Left lung (tissue), 10 donors: ENCODE results near the gene CLASP1. TPM values are rescaled to one million over a fixed set of nuclear protein-coding genes. Genes with fewer than 3 reads are reported as not detected.

ENCODE experiments used
- ATAC-seq: fragments of 200-7000 bp; cut with Tn5 transposase; one replicate; pipeline ENCODE4 v1.9.1; 2020; ENCODE audit warnings: moderate library complexity
- DNase-seq, 4 donors: peaks; one replicate each; pipeline ENCODE4 v3.0.0-alpha.2; 2013 to 2020
- H3K27ac ChIP-seq, 2 donors: fragments of 200-600 bp; sonication (generic) in 1 of 2; one replicate each; pipeline versions ENCODE4 v1.5.0 to v1.8.0; 2020 to 2021
- H3K27me3 ChIP-seq, 2 donors: fragments of 200-600 bp; sonication (generic) in 1 of 2; one replicate each; pipeline versions ENCODE4 v1.5.0 to v1.8.0; 2020 to 2021
- H3K36me3 ChIP-seq, 2 donors: fragments of 200-600 bp; sonication (generic) in 1 of 2; one replicate each; pipeline versions ENCODE4 v1.5.0 to v1.8.0; 2020 to 2021
- H3K4me1 ChIP-seq, 2 donors: fragments of 200-600 bp; one replicate each; pipeline ENCODE4 v1.8.0; 2021
- H3K4me3 ChIP-seq, 2 donors: fragments of 200-600 bp; sonication (generic) in 1 of 2; one replicate each; pipeline versions ENCODE4 v1.5.0 to v1.8.0; 2020 to 2021; ENCODE audit warnings: mild to moderate bottlenecking in 1 of 2
- H3K9me3 ChIP-seq, 2 donors: fragments of 200-600 bp; sonication (generic) in 1 of 2; one replicate each; pipeline versions ENCODE4 v1.5.0 to v1.8.0; 2020 to 2021
- intact Hi-C, 2 donors: fragments of 100-400 bp; cut with DNase I; formaldehyde crosslinking; loops; one replicate each; pipeline versions ENCODE4 v1.11.2 to v1.14.2; 2022
- polyA plus RNA-seq, 6 donors: library from polyadenylated mRNA; unstranded; fragments of 120-200 nt; gene quantifications; one replicate each; pipeline ENCODE4 v1.2.1, GENCODE V29; 2013; ENCODE audit not compliant: insufficient read length in 6 of 6
- total RNA-seq, 2 donors: library from RNA; stranded (reverse); fragmentation: NEBNext Ultra II Directional; extraction: Animal tissue kit (Norgen Biotek cat#: 25700); gene quantifications; one replicate each; pipeline ENCODE4 v1.2.1, GENCODE V29; 2021
- TF ChIP-seq, protein P1 (sequence below), 2 donors: fragments of 200-600 bp; sonication (generic) in 1 of 2; IDR thresholded peaks; one replicate each; pipeline versions ENCODE4 v1.5.0 to v1.8.0; 2021; ENCODE audit warnings: antibody characterized with exemption in 2 of 2
- donor health status: DM: no; HTN: yes; CAD: no.
- donor health status: DM: no; HTN: no; CAD: no.

The CLASP1 gene
- total and polyA plus RNA-seq, 8 donors = 42.9 to 52.1 (median 48.7) TPM

DNA sequence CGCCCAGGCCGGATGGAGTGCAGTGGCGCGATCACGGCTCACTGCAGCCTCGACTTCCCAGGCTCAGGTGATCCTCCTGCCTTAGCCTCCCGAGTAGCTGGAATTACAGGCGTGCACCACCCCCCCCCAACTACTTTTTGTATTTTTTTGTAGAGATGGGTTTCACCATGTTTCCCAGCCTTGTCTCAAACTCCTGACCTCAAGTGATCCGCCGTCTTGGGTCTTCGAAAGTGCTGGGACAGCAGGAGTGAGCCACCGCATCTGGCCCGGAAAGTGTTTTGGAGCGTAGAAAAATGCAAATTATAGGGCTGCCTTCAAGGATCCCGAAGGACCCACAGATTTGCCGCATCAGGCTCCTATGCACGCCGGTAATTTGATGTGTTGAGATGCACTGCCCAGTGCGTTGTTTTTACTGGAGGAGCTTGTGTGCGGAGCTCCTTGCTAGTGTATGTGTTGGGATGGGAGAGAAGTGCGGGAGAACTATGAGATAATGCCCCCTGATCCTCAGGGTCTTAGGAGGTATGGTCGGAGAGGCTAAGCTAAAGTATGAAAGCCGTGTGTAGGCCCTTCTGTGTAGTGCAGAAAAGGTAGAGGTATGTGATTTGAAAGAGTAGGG is 1.2 kb upstream of the CLASP1 start:
- peak in 1 of 4 donors; percentile 3 for DNase-seq
- ATAC-seq = no peak
- intact Hi-C loops = no loop called here
- TF ChIP-seq, protein P1, sequence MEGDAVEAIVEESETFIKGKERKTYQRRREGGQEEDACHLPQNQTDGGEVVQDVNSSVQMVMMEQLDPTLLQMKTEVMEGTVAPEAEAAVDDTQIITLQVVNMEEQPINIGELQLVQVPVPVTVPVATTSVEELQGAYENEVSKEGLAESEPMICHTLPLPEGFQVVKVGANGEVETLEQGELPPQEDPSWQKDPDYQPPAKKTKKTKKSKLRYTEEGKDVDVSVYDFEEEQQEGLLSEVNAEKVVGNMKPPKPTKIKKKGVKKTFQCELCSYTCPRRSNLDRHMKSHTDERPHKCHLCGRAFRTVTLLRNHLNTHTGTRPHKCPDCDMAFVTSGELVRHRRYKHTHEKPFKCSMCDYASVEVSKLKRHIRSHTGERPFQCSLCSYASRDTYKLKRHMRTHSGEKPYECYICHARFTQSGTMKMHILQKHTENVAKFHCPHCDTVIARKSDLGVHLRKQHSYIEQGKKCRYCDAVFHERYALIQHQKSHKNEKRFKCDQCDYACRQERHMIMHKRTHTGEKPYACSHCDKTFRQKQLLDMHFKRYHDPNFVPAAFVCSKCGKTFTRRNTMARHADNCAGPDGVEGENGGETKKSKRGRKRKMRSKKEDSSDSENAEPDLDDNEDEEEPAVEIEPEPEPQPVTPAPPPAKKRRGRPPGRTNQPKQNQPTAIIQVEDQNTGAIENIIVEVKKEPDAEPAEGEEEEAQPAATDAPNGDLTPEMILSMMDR (IDR thresholded peaks at IDR 0.05) = no peak
- H3K9me3 ChIP-seq = no peaks in the 10 kb centered on the region
- H3K36me3 ChIP-seq = no peaks in the 10 kb centered on the region
- H3K27ac ChIP-seq = peak overlapping the region; percentile 95 to 99
- H3K4me3 ChIP-seq = peak overlapping the region; percentile 79 to 85
- H3K27me3 ChIP-seq = no peaks in the 10 kb centered on the region
- H3K4me1 ChIP-seq = peaks cover 8 to 47% of the 10 kb centered on the region in 2 donors

DNA sequence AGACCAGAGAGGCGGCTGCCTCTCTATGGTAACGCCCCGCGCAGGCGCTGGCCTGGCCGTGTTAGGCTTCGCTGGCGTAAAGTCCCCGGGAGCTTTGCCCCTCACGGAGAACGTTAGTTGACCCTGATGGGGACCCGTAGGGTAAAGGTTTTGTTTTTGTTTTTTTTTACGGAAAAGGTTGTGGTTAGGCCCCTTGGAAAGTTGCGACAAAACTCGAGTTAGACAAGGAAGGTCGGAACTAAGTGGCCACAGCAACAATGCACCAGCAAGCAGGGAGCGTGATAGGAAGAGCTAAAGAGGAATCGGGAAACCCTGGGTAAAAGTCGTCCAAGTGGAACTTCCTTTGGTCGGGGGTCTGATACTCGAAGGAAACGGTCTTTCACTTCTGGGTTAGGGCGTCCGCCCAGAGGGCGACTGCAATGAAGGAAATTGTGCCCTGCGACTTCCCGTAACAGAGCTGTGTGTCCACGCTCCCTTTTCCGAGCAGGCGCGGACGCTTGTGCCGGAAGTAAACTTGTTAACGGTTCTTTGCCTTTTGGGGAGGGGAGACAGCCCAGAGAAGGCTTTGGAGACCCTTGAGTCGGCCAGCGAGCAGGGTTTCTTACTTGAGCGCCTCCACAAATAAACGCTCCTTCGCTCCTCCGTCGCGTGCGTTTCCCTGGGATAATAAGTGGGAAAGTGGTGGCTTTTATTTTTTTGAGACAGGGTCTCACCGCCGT is 493 bp upstream of the CLASP1 start:
- peak; percentile 95 to 99 (median 97) for DNase-seq
- intact Hi-C loops = no loop called here
- no peaks in the 10 kb centered on the region for H3K36me3 ChIP-seq

DNA sequence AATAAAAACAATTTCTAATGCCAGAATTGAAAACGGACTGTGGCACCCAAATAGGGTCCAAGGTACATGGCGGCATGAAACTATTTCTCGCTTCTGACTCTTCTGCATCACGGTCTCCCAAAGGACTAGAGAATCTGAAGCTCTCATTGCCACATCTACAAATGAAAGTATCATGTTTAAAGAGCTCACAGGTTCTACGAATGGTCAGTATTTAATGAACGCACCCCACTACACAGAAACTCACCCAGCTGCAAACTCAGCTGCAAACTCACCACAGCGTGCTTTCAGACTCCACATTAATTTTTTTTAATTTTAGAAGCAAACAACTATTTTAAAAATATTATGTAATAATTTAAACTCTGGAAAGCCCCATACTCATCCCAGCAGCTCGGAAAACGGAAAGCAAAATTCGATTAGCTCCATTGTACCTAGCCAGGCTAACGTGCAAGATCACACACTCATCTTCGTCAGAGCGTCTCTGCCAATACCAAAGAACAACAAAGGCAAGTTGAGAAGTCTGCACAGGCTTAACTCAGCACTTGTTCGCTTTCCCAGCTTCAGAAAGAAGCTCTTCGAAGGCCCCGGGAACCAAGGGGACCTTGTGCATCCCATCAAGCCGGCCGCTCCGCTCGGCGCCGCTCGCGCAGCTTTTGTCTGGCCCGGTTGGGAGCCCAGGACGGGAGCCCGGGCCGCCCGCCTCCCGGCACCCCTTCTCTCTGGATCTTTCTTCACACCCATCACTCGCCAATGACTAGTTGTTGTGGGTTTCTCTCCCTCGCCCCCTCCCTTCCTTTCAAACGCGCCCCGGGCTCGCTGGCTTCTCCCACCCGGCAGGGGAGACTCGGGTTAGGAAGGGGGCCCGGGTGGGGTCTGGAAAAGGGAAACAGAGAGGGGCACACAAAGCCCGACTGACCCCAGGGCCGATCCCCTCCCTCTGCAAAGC is 785 bp downstream of the CLASP1 start:
- DNase-seq (peak; percentile 38 to 90 (median 49)), ATAC-seq (peak; percentile 52)
- H3K27ac ChIP-seq = peak overlapping the region; percentile 95 to 99
- intact Hi-C loops = no loop called here
- H3K4me1 ChIP-seq = peaks cover 8 to 53% of the 10 kb centered on the region in 2 donors
- no peaks in the 10 kb centered on the region for H3K9me3 ChIP-seq
- H3K4me3 ChIP-seq = peak overlapping the region; percentile 79 to 85
- no peaks in the 10 kb centered on the region for H3K36me3 ChIP-seq
- TF ChIP-seq, protein P1 (IDR thresholded peaks at IDR 0.05) = no peak
- no peaks in the 10 kb centered on the region for H3K27me3 ChIP-seq

More for the DNA sequence above, 493 bp upstream of the CLASP1 start:
- ATAC-seq = peak; percentile 97
- Histone ChIP-seq H3K4me1 (peaks cover 8 to 51% of the 10 kb centered on the region in 2 donors), H3K9me3 (no peaks in the 10 kb centered on the region), H3K27me3 (no peaks in the 10 kb centered on the region), H3K4me3 (peak overlapping the region; percentile 79 to 85), H3K27ac (peak overlapping the region; percentile 95 to 99)
- TF ChIP-seq, protein P1 (IDR thresholded peaks at IDR 0.05) = no peak

DNA sequence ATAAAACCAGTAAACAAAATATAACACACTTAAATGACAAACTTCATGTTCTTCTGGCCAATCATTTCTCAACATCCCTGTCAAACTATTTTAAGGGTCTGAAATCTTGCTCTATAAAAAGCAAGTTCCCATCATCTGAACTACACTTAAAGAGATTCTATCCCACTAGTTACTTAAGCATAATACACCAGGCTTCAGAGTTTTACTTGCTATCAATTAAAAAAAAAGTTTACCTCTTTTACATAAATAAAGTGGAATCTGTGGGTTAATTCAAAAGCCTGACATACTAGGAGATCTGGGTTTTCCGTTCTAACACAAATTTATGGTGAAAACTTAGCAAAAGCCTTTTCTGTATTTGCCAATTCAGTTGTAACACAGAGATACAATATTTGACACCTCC is 1.9 kb downstream of the CLASP1 start:
- no peaks in the 10 kb centered on the region for H3K27me3 ChIP-seq
- ATAC-seq = no peak
- no peak for DNase-seq
- no peaks in the 10 kb centered on the region for H3K36me3 ChIP-seq
- H3K4me1 ChIP-seq = peaks cover 8 to 52% of the 10 kb centered on the region in 2 donors
- H3K27ac ChIP-seq = peak overlapping the region in 1 of 2 donors; percentile 99
- intact Hi-C loops = no loop called here
- H3K9me3 ChIP-seq = no peaks in the 10 kb centered on the region
- H3K4me3 ChIP-seq = peak overlapping the region in 1 of 2 donors; percentile 85
- TF ChIP-seq, protein P1 (IDR thresholded peaks at IDR 0.05) = no peak
